H1 (cell line): Measurements from ENCODE around the gene GPR39. TPM values are rescaled to one million over a fixed set of nuclear protein-coding genes. Genes with fewer than 3 reads are reported as not detected.

Source experiments
- CTCF ChIA-PET: fragments of 300-600 bp; sonication (Branson Sonifier 250); formaldehyde crosslinking; loops from one replicate; lab custom pipeline; 2021; ENCODE audit not compliant: partially characterized antibody; lab: Charles Lee
- POLR2A ChIA-PET: fragments of 300-600 bp; sonication (Branson Sonifier 250); formaldehyde crosslinking; loops from one replicate; lab custom pipeline; 2021; ENCODE audit warnings: inconsistent platforms; ENCODE audit not compliant: partially characterized antibody; lab: Charles Lee
- DNase-seq, 2 experiments: peaks; one replicate each; pipeline versions ENCODE4 v3.0.0 to v3.0.0-alpha.2; 2010 to 2022; ENCODE audit warnings: low spot score in 2 of 2, low read depth in 1 of 2, mixed read lengths in 1 of 2
- FAIRE-seq: peaks from 2 replicates; lab custom pipeline; 2011; peaks lifted over from hg19 to GRCh38; lab: Jason Lieb, UNC
- H2AFZ ChIP-seq: 2 replicates; pipeline ENCODE4 v1.8.1; 2012; ENCODE audit warnings: low read length, inconsistent platforms
- H2AK5ac ChIP-seq: 2 replicates; pipeline ENCODE4 v1.6.1; 2013; ENCODE audit warnings: low read depth, low read length
- H2BK120ac ChIP-seq: replicated peaks from 2 replicates; pipeline ENCODE3; 2013; ENCODE audit warnings: low read depth, low read length, inconsistent platforms
- H2BK12ac ChIP-seq: 2 replicates; pipeline ENCODE4 v1.6.1; 2013; ENCODE audit warnings: low read depth, low read length
- H2BK15ac ChIP-seq: 2 replicates; pipeline ENCODE4 v1.6.1; 2013; ENCODE audit warnings: low read length
- H2BK20ac ChIP-seq: 2 replicates; pipeline ENCODE4 v1.6.1; 2013; ENCODE audit warnings: low read length
- H2BK5ac ChIP-seq: 2 replicates; pipeline ENCODE4 v1.6.1; 2013; ENCODE audit warnings: low read depth, low read length
- H3K14ac ChIP-seq: 2 replicates; pipeline ENCODE4 v1.6.1; 2013; ENCODE audit warnings: inconsistent platforms; ENCODE audit not compliant: insufficient read length
- H3K18ac ChIP-seq: 2 replicates; pipeline ENCODE4 v1.6.1; 2013; ENCODE audit warnings: low read length; ENCODE audit errors: extremely low read depth
- H3K23ac ChIP-seq: 2 replicates; pipeline ENCODE4 v1.6.1; 2013; ENCODE audit warnings: inconsistent platforms; ENCODE audit not compliant: insufficient read length
- H3K23me2 ChIP-seq: 2 replicates; pipeline ENCODE4 v1.6.1; 2013; ENCODE audit warnings: low read depth, low read length
- H3K27ac ChIP-seq: 2 replicates; pipeline ENCODE4 v1.6.1; 2011; ENCODE audit warnings: low read depth, low read length, inconsistent platforms
- H3K27me3 ChIP-seq, 4 experiments: replicated peaks in 1 of 4; 1 replicate in 1 of 4; 2 replicates in 3 of 4; pipeline versions ENCODE4 v1.6.1 to v1.8.1; 2011 to 2013; ENCODE audit warnings: low read length in 3 of 4, mild to moderate bottlenecking in 3 of 4, inconsistent platforms in 2 of 4, mixed read lengths in 2 of 4, moderate library complexity in 1 of 4; ENCODE audit not compliant: control insufficient read depth in 3 of 4, insufficient read depth in 3 of 4; ENCODE audit errors: extremely low read depth in 1 of 4
- H3K36me3 ChIP-seq, 4 experiments: 2 replicates each; pipeline versions ENCODE4 v1.6.1 to v1.8.1; 2011 to 2013; ENCODE audit warnings: mild to moderate bottlenecking in 4 of 4, low read length in 3 of 4, moderate library complexity in 2 of 4, control low read depth in 1 of 4, inconsistent platforms in 1 of 4; ENCODE audit not compliant: insufficient read depth in 4 of 4, control insufficient read depth in 2 of 4
- H3K4ac ChIP-seq: replicated peaks from 2 replicates; pipeline ENCODE3; 2013; ENCODE audit warnings: low read length, low read depth, mixed read lengths, inconsistent platforms; ENCODE audit not compliant: insufficient read length
- H3K4me1 ChIP-seq, 4 experiments: replicated peaks in 1 of 4; 1 replicate in 1 of 4; 2 replicates in 3 of 4; pipeline versions ENCODE4 v1.6.1 to v1.8.1; 2011 to 2013; ENCODE audit warnings: low read length in 3 of 4, inconsistent platforms in 2 of 4, mixed read lengths in 1 of 4; ENCODE audit not compliant: insufficient read depth in 4 of 4, control insufficient read depth in 3 of 4
- H3K4me2 ChIP-seq, 2 experiments: 2 replicates each; pipeline versions ENCODE4 v1.6.1 to v1.8.1; 2011 to 2013; ENCODE audit warnings: low read depth in 2 of 2, low read length in 2 of 2, control low read depth in 1 of 2, inconsistent platforms in 1 of 2, mild to moderate bottlenecking in 1 of 2; ENCODE audit not compliant: insufficient read depth in 1 of 2
- H3K4me3 ChIP-seq, 4 experiments: fragments of 200-600, 300-600 bp in 1 of 4; sonication (generic), shearing (Covaris generic), sonication (Bioruptor Twin) in 1 of 4; 2 replicates each; pipeline versions ENCODE4 v1.5.1 to v1.8.1; 2011 to 2016; ENCODE audit warnings: low read length in 4 of 4, low read depth in 3 of 4, control low read depth in 2 of 4, inconsistent platforms in 2 of 4, mild to moderate bottlenecking in 2 of 4, mixed read lengths in 1 of 4, moderate library complexity in 1 of 4; ENCODE audit not compliant: insufficient read depth in 2 of 4; ENCODE audit errors: extremely low read depth in 1 of 4
- H3K56ac ChIP-seq: replicated peaks from 2 replicates; pipeline ENCODE3; 2013; ENCODE audit warnings: low read depth, mild to moderate bottlenecking, mixed read lengths, low read length, inconsistent platforms; ENCODE audit not compliant: insufficient read length
- H3K79me1 ChIP-seq: 2 replicates; pipeline ENCODE4 v1.6.1; 2013; ENCODE audit warnings: low read depth, low read length, control low read depth
- H3K79me2 ChIP-seq, 2 experiments: 2 replicates each; pipeline versions ENCODE4 v1.6.1 to v1.8.1; 2012 to 2013; ENCODE audit warnings: low read length in 2 of 2, mild to moderate bottlenecking in 2 of 2, inconsistent platforms in 1 of 2; ENCODE audit not compliant: insufficient read depth in 2 of 2, control insufficient read depth in 1 of 2
- H3K9ac ChIP-seq, 4 experiments: replicated peaks in 1 of 4; 1 replicate in 1 of 4; 2 replicates in 3 of 4; pipeline versions ENCODE4 v1.6.1 to v1.8.1; 2011 to 2013; ENCODE audit warnings: low read depth in 3 of 4, low read length in 3 of 4, control low read depth in 2 of 4, mild to moderate bottlenecking in 2 of 4, moderate library complexity in 2 of 4, inconsistent platforms in 1 of 4; ENCODE audit errors: extremely low read depth in 1 of 4
- H3K9me3 ChIP-seq, 2 experiments: 2 replicates each; pipeline versions ENCODE4 v1.6.1 to v1.8.1; 2012 to 2013; ENCODE audit warnings: mild to moderate bottlenecking in 2 of 2, moderate library complexity in 2 of 2, control low read depth in 1 of 2, inconsistent platforms in 1 of 2, low read depth in 1 of 2, low read length in 1 of 2, mixed read lengths in 1 of 2; ENCODE audit not compliant: insufficient read depth in 2 of 2
- H4K20me1 ChIP-seq, 2 experiments: replicated peaks in 1 of 2; 2 replicates each; pipeline versions ENCODE3 to v1.8.1; 2011 to 2013; ENCODE audit warnings: inconsistent platforms in 2 of 2, low read length in 2 of 2, mild to moderate bottlenecking in 1 of 2; ENCODE audit not compliant: insufficient read depth in 2 of 2, control insufficient read depth in 1 of 2
- H4K5ac ChIP-seq: 2 replicates; pipeline ENCODE4 v1.6.1; 2013; ENCODE audit warnings: low read length, low read depth, mixed read lengths, inconsistent platforms; ENCODE audit not compliant: insufficient read length
- H4K8ac ChIP-seq: 2 replicates; pipeline ENCODE4 v1.8.0; 2013; ENCODE audit warnings: mild to moderate bottlenecking, moderate library complexity, low read length, inconsistent platforms; ENCODE audit not compliant: insufficient read depth; ENCODE audit errors: extremely low read depth
- H4K91ac ChIP-seq: replicated peaks from 2 replicates; pipeline ENCODE3; 2013; ENCODE audit warnings: low read length, mixed read lengths, inconsistent platforms; ENCODE audit not compliant: insufficient read length
- ASH2L ChIP-seq: fragments of 200-600, 300-600 bp; sonication (generic); IDR thresholded peaks from one replicate; pipeline ENCODE4 v1.7.1; 2017; ENCODE audit warnings: low read length
- CBX8 ChIP-seq: fragments of 300-800, 300-1000 bp; sonication (generic); IDR thresholded peaks from 2 replicates; pipeline ENCODE4 v1.7.1; 2016; ENCODE audit warnings: low read depth, low read length, borderline replicate concordance
- CEBPB ChIP-seq: IDR thresholded peaks from 2 replicates; pipeline ENCODE4 v1.6.1; 2012; ENCODE audit warnings: low read depth, low read length
- CTBP2 ChIP-seq: IDR thresholded peaks from 2 replicates; pipeline ENCODE4 v1.7.0; 2011; ENCODE audit warnings: borderline replicate concordance, mild to moderate bottlenecking, moderate library complexity, mixed read lengths, low read length; ENCODE audit not compliant: insufficient read depth, insufficient read length
- EZH2 ChIP-seq: fragments of 200-600 bp; sonication (generic); IDR thresholded peaks from 2 replicates; pipeline ENCODE4 v1.7.1; 2012; ENCODE audit warnings: low read depth, mild to moderate bottlenecking, moderate library complexity, low read length, inconsistent platforms; ENCODE audit not compliant: severe bottlenecking
- GTF2F1 ChIP-seq: IDR thresholded peaks from 2 replicates; pipeline ENCODE4 v1.6.1; 2012; ENCODE audit warnings: low read depth, low read length, improper control_type of control experiment, borderline replicate concordance
- HDAC6 ChIP-seq: IDR thresholded peaks from one replicate; pipeline ENCODE4 v1.7.1; 2012; ENCODE audit warnings: low read depth, mild to moderate bottlenecking, inconsistent platforms, low read length, moderate library complexity
- MAX ChIP-seq: IDR thresholded peaks from 2 replicates; pipeline ENCODE4 v1.6.1; 2012; ENCODE audit warnings: inconsistent platforms
- NANOG ChIP-seq: IDR thresholded peaks from 2 replicates; pipeline ENCODE4 v1.6.1; 2011; ENCODE audit warnings: low read length, low read depth, mild to moderate bottlenecking, inconsistent platforms; ENCODE audit not compliant: insufficient read depth, poor library complexity, severe bottlenecking
- PHF8 ChIP-seq: fragments of 200-600 bp; sonication (generic); conservative IDR thresholded peaks from 2 replicates; pipeline ENCODE4 v1.7.1; 2012; ENCODE audit warnings: low read depth, mild to moderate bottlenecking, inconsistent platforms, low read length, moderate library complexity
- TCF12 ChIP-seq: IDR thresholded peaks from 2 replicates; pipeline ENCODE4 v1.6.1; 2011; ENCODE audit warnings: low read depth, mild to moderate bottlenecking, low read length
- USF2 ChIP-seq: IDR thresholded peaks from 2 replicates; pipeline ENCODE4 v1.6.1; 2011; ENCODE audit warnings: low read length, improper control_type of control experiment
- YY1 ChIP-seq: IDR thresholded peaks from 2 replicates; pipeline ENCODE4 v1.6.1; 2011; ENCODE audit warnings: low read depth, mild to moderate bottlenecking, low read length
- WGBS, 2 experiments: shearing (Covaris generic) in 1 of 2; methylation state at CpG; one replicate each; pipeline versions ENCODE4 v1.1.6 to v1.1.7; 2013 to 2015; ENCODE audit warnings: low lambda C conversion rate in 2 of 2, mixed read lengths in 2 of 2, inconsistent platforms in 1 of 2, low coverage in 1 of 2, missing lambda C conversion rate in 1 of 2; ENCODE audit not compliant: insufficient replicate concordance in 2 of 2, insufficient coverage in 1 of 2, insufficient read length in 1 of 2; ENCODE audit errors: extremely low coverage in 1 of 2, missing lambda C conversion rate in 1 of 2; 5-methylcytosine and 5-hydroxymethylcytosine counted together
- polyA plus RNA-seq, 7 experiments: library from polyadenylated mRNA; depleted of rRNA in 3 of 7; stranded (reverse) in 5 of 7; unstranded in 2 of 7; fragments of >200 nt in 5 of 7; fragments of 200-250 nt in 2 of 7; gene quantifications; 1 replicate in 5 of 7; 2 replicates in 1 of 7; 4 replicates in 1 of 7; pipeline versions ENCODE4 v1.2.1 to v1.2.3, GENCODE V29; 2011 to 2013; ENCODE audit warnings: missing spikeins in 2 of 7, mixed read lengths in 2 of 7
- total RNA-seq: library from RNA; stranded (reverse); fragmentation: NEBNext Ultra II Directional; extraction: Animal tissue kit (Norgen Biotek cat#: 25700); gene quantifications from 2 replicates; pipeline ENCODE4 v1.2.1, GENCODE V29; 2021

The GPR39 gene
- total and polyA plus RNA-seq, 2 of the 8 experiments (the other 6 are each of a cell fraction or from before 2014, with no cell fraction given): 0.63 to 2.7 TPM

- WGBS, 2 experiments: 82% methylated on average over 2 of the region's 2 CpGs; no CpG with 5 or more reads in 1 of the 2 experiments
- H4K20me1 ChIP-seq: no peaks in the 10 kb centered on the region
- no peak overlapping the region for H2AK5ac ChIP-seq
- no peak overlapping the region for H3K4me2 ChIP-seq
- H2BK20ac ChIP-seq: no peak overlapping the region
- DNase-seq (no peak), FAIRE-seq (no peak)
- H3K23me2 ChIP-seq: no peaks in the 10 kb centered on the region
- H2BK12ac ChIP-seq: no peak overlapping the region
- no peaks in the 10 kb centered on the region for H3K9me3 ChIP-seq
- CTCF ChIA-PET: interaction anchor here (1.2 kb wide), 1 partner anchor 13 kb away, joined by 7 read pairs; no protein-coding TSS in a partner anchor
- no peak overlapping the region for H3K23ac ChIP-seq
- no peaks in the 10 kb centered on the region for H3K36me3 ChIP-seq
- H2BK120ac ChIP-seq: no peak overlapping the region
- H3K79me1 ChIP-seq: no peaks in the 10 kb centered on the region
- H2AFZ ChIP-seq: no peak overlapping the region
- no peak overlapping the region for H4K5ac ChIP-seq
- no peak overlapping the region for H3K4ac ChIP-seq
- H4K8ac ChIP-seq: no peak overlapping the region
- no peaks in the 10 kb centered on the region for H3K27me3 ChIP-seq
- no peak overlapping the region for H3K4me3 ChIP-seq
- H3K9ac ChIP-seq: no peak overlapping the region
- H3K14ac ChIP-seq: no peak overlapping the region
- POLR2A ChIA-PET: no interaction called here
- H3K4me1 ChIP-seq: peaks cover 0 to 3% (median under 1%) of the 10 kb centered on the region in 4 experiments; a peak in 2 of 7 replicates
- H2BK15ac ChIP-seq: no peak overlapping the region
- no peak overlapping the region for H3K27ac ChIP-seq
- no peak overlapping the region for H3K18ac ChIP-seq
- no peak overlapping the region for H2BK5ac ChIP-seq
- no peak overlapping the region for H3K56ac ChIP-seq
- H3K79me2 ChIP-seq: no peaks in the 10 kb centered on the region
- no peak overlapping the region for H4K91ac ChIP-seq
- TF ChIP-seq USF2 (no peak), NANOG (no peak), CTBP2 (no peak), CEBPB (no peak), EZH2 (no peak), GTF2F1 (no peak), CBX8 (no peak), TCF12 (no peak), YY1 (no peak), MAX (no peak), PHF8 (no peak), HDAC6 (no peak), ASH2L (no peak)
Observed at GRCh38 chr2:132560562-132560961, 144.0 kb downstream of the GPR39 start.
